ENCODE data around the gene SRD5A1.

DNA sequence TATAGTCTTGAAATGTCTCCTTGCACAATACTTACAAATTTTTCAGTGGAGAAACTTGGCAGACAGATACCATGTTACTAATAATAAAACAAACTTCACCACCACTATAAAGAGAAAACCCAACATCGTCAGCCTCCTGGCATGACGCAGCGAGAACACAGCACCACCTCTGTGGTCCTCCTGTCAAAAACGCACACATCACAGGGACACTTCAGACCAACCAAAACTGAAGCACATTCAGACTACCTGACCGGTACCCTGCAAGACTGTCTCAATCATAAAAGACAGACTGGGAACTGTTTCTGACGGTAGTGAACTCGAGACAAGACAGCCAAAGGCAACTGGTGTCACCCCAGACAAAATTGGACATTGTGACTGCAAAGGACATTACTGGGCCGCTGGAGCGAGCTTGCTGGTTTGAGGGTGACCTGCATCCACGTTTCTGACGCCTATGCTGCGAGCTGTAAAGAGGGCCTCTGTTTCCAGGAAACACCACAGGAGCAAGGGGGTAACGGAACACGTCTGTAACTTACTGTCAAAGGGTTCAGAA, 34.8 kb upstream of the SRD5A1 start:
- TF ChIP-seq EZH2phosphoT487 (IDR thresholded peaks at IDR 0.05; ENCODE audit: borderline replicate concordance, low read depth, low read length): no peak
- TF ChIP-seq, protein P1, sequence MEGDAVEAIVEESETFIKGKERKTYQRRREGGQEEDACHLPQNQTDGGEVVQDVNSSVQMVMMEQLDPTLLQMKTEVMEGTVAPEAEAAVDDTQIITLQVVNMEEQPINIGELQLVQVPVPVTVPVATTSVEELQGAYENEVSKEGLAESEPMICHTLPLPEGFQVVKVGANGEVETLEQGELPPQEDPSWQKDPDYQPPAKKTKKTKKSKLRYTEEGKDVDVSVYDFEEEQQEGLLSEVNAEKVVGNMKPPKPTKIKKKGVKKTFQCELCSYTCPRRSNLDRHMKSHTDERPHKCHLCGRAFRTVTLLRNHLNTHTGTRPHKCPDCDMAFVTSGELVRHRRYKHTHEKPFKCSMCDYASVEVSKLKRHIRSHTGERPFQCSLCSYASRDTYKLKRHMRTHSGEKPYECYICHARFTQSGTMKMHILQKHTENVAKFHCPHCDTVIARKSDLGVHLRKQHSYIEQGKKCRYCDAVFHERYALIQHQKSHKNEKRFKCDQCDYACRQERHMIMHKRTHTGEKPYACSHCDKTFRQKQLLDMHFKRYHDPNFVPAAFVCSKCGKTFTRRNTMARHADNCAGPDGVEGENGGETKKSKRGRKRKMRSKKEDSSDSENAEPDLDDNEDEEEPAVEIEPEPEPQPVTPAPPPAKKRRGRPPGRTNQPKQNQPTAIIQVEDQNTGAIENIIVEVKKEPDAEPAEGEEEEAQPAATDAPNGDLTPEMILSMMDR (conservative IDR thresholded peaks at IDR 0.05; ENCODE audit: low read length): no peak

Measured in OCI-LY7 (cell line).